SK-N-SH (cell line): ENCODE data around the gene OR7A10. TPM values are rescaled to one million over a fixed set of nuclear protein-coding genes. Genes with fewer than 3 reads are reported as not detected.

Experiments
- CTCF ChIA-PET: fragments of 300-600, 350-600 bp; formaldehyde crosslinking; extraction: SDS; loops from one replicate; lab custom pipeline; 2021; lab: Yijun Ruan, JAX
- POLR2A ChIA-PET: fragments of 350-600 bp; sonication (Branson Sonifier 250); formaldehyde crosslinking; extraction: SDS; loops from one replicate; lab custom pipeline; 2020; ENCODE audit warnings: antibody characterized with exemption, inconsistent platforms; lab: Yijun Ruan, JAX
- DNase-seq: peaks from one replicate; pipeline ENCODE4 v3.0.0; 2012
- H2AFZ ChIP-seq: fragments of 200-600 bp; sonication (generic); 2 replicates; pipeline ENCODE4 v1.8.1; 2016; ENCODE audit warnings: antibody characterized with exemption, mild to moderate bottlenecking, low read depth
- H3F3A ChIP-seq: fragments of 200-600 bp; sonication (generic); replicated peaks from 2 replicates; pipeline ENCODE3; 2016; ENCODE audit warnings: antibody characterized with exemption, mild to moderate bottlenecking; ENCODE audit not compliant: insufficient read depth
- H3K27ac ChIP-seq, 2 experiments: fragments of 200-500 bp in 1 of 2; fragments of 200-600 bp in 1 of 2; sonication (Bioruptor generic) in 1 of 2; sonication (generic), shearing (Covaris generic) in 1 of 2; 2 replicates each; pipeline versions ENCODE4 v1.5.1 to v1.6.1; 2014 to 2016; ENCODE audit warnings: low read depth in 2 of 2, inconsistent platforms in 1 of 2, low read length in 1 of 2, mild to moderate bottlenecking in 1 of 2, mixed read lengths in 1 of 2
- H3K27me3 ChIP-seq: fragments of 200-600 bp; sonication (generic), shearing (Covaris generic); 2 replicates; pipeline ENCODE4 v1.6.1; 2016; ENCODE audit warnings: mixed run types; ENCODE audit not compliant: insufficient read depth
- H3K36me3 ChIP-seq, 2 experiments: fragments of 200-500 bp in 1 of 2; fragments of 200-600 bp in 1 of 2; sonication (Bioruptor generic) in 1 of 2; sonication (generic) in 1 of 2; replicated peaks in 1 of 2; 2 replicates each; pipeline versions ENCODE3 to v1.5.1; 2014 to 2016; ENCODE audit warnings: low read length in 1 of 2, mild to moderate bottlenecking in 1 of 2; ENCODE audit not compliant: insufficient read depth in 2 of 2, control insufficient read depth in 1 of 2
- H3K4me1 ChIP-seq, 2 experiments: fragments of 200-500 bp in 1 of 2; fragments of 200-600 bp in 1 of 2; sonication (Bioruptor generic) in 1 of 2; sonication (generic), shearing (Covaris generic) in 1 of 2; 2 replicates each; pipeline versions ENCODE4 v1.5.1 to v1.6.1; 2014 to 2016; ENCODE audit warnings: low read depth in 1 of 2, low read length in 1 of 2, mixed run types in 1 of 2; ENCODE audit not compliant: insufficient read depth in 2 of 2, control insufficient read depth in 1 of 2
- H3K4me2 ChIP-seq: fragments of 200-600 bp; sonication (generic), shearing (Covaris generic); 2 replicates; pipeline ENCODE4 v1.6.1; 2017; ENCODE audit warnings: mixed run types
- H3K4me3 ChIP-seq, 2 experiments: fragments of 200-500 bp in 1 of 2; fragments of 200-600 bp in 1 of 2; sonication (Bioruptor generic) in 1 of 2; sonication (generic), shearing (Covaris generic) in 1 of 2; 2 replicates each; pipeline versions ENCODE4 v1.5.1 to v1.8.1; 2014 to 2016; ENCODE audit warnings: low read depth in 2 of 2, inconsistent platforms in 1 of 2, low read length in 1 of 2, mild to moderate bottlenecking in 1 of 2, mixed read lengths in 1 of 2, moderate library complexity in 1 of 2
- H3K79me2 ChIP-seq: fragments of 200-600 bp; sonication (generic); 2 replicates; pipeline ENCODE4 v1.8.1; 2017; ENCODE audit warnings: mild to moderate bottlenecking; ENCODE audit not compliant: insufficient read depth
- H3K9ac ChIP-seq: fragments of 200-600 bp; sonication (generic); 2 replicates; pipeline ENCODE4 v1.6.1; 2017; ENCODE audit warnings: mixed run types
- H3K9me2 ChIP-seq: fragments of 200-600 bp; sonication (generic); 2 replicates; pipeline ENCODE4 v1.6.1; 2017; ENCODE audit warnings: mixed run types
- H3K9me3 ChIP-seq: fragments of 200-600 bp; sonication (generic); 2 replicates; pipeline ENCODE4 v1.6.1; 2017; ENCODE audit warnings: mixed run types, mild to moderate bottlenecking, moderate library complexity
- H4K20me1 ChIP-seq: fragments of 200-600 bp; sonication (generic); 2 replicates; pipeline ENCODE4 v1.6.1; 2017; ENCODE audit warnings: mild to moderate bottlenecking, mixed run types; ENCODE audit not compliant: insufficient read depth
- CTCF ChIP-seq: fragments of 200-600 bp; sonication (generic); IDR thresholded peaks from 2 replicates; pipeline ENCODE4 v1.6.1; 2017; ENCODE audit warnings: antibody characterized with exemption, mild to moderate bottlenecking, moderate library complexity
- ELF1 ChIP-seq: IDR thresholded peaks from 2 replicates; pipeline ENCODE4 v1.4.0; 2012
- EP300 ChIP-seq, 2 experiments: IDR thresholded peaks; 2 replicates each; pipeline versions ENCODE4 v1.4.0 to v1.6.1; 2012; ENCODE audit warnings: borderline replicate concordance in 1 of 2, low read depth in 1 of 2, low read length in 1 of 2
- EZH2phosphoT487 ChIP-seq: fragments of 200-600 bp; sonication (generic); IDR thresholded peaks from 2 replicates; pipeline ENCODE4 v1.6.1; 2017; ENCODE audit warnings: low read depth, mixed run types, mild to moderate bottlenecking, antibody characterized with exemption, moderate library complexity, borderline replicate concordance
- FOXJ3 ChIP-seq: sonication (generic); formaldehyde crosslinking; IDR thresholded peaks from 2 replicates; pipeline ENCODE4 v1.5.1; 2020; ENCODE audit warnings: mild to moderate bottlenecking, missing genetic modification reagents
- IRF3 ChIP-seq: fragments of 150-350 bp; IDR thresholded peaks from 2 replicates; pipeline ENCODE4 v1.6.1; 2016; ENCODE audit warnings: mild to moderate bottlenecking, low read depth, low read length
- MXI1 ChIP-seq: IDR thresholded peaks from 2 replicates; pipeline ENCODE4 v1.6.1; 2012; ENCODE audit warnings: mild to moderate bottlenecking, low read depth, low read length, improper control_type of control experiment
- NFIC ChIP-seq: IDR thresholded peaks from 2 replicates; pipeline ENCODE4 v1.4.0; 2012; ENCODE audit warnings: borderline replicate concordance
- POLR2AphosphoS5 ChIP-seq: IDR thresholded peaks from 2 replicates; pipeline ENCODE4 v1.6.1; 2012; ENCODE audit warnings: low read depth, low read length
- RAD21 ChIP-seq: IDR thresholded peaks from 2 replicates; pipeline ENCODE4 v1.6.1; 2012; ENCODE audit warnings: mild to moderate bottlenecking, low read length
- RCOR1 ChIP-seq: fragments of 150-350 bp; IDR thresholded peaks from 2 replicates; pipeline ENCODE4 v1.6.1; 2017; ENCODE audit warnings: antibody characterized with exemption, low read length
- RXRA ChIP-seq: IDR thresholded peaks from 2 replicates; pipeline ENCODE4 v1.4.0; 2012; ENCODE audit warnings: low read depth, mild to moderate bottlenecking, borderline replicate concordance
- USF1 ChIP-seq: IDR thresholded peaks from 2 replicates; pipeline ENCODE4 v1.4.0; 2012; ENCODE audit warnings: low read depth, borderline replicate concordance
- WGBS: methylation state at CpG from one replicate; pipeline ENCODE4 v1.1.6; 2017; ENCODE audit warnings: low lambda C conversion rate; 5-methylcytosine and 5-hydroxymethylcytosine counted together
- polyA plus RNA-seq, 3 experiments: library from polyadenylated mRNA; depleted of rRNA; stranded (reverse); fragments of >200 nt; gene quantifications; 2 replicates each; pipeline ENCODE4 v1.2.3, GENCODE V29; 2012
- TF ChIP-seq, protein P1 (sequence below): IDR thresholded peaks from 2 replicates; pipeline ENCODE4 v1.4.0; 2012; ENCODE audit warnings: low read depth, borderline replicate concordance

The OR7A10 gene
- polyA plus RNA-seq, 1 of the 3 experiments (the other 2 are of a cell fraction) = not detected

- H4K20me1 ChIP-seq = no peaks in the 10 kb centered on the region
- ChIA-PET CTCF (no interaction called here), POLR2A (no interaction called here)
- no peaks in the 10 kb centered on the region for H3K79me2 ChIP-seq
- H3K4me2 ChIP-seq = no peak overlapping the region
- H2AFZ ChIP-seq = no peak overlapping the region
- H3F3A ChIP-seq = no peaks in the 10 kb centered on the region
- H3K27ac ChIP-seq = no peak overlapping the region
- DNase-seq = peak; percentile 3
- no peaks in the 10 kb centered on the region for H3K9me2 ChIP-seq
- TF ChIP-seq POLR2AphosphoS5 (no peak), CTCF (peak; percentile 70), IRF3 (no peak), RAD21 (peak; percentile 50), RCOR1 (no peak)
- no peaks in the 10 kb centered on the region for H3K4me1 ChIP-seq
- no peaks in the 10 kb centered on the region for H3K36me3 ChIP-seq
- H3K27me3 ChIP-seq = 0 out of 2 replicates have a peak, but pooled peaks cover 7% of the 10 kb centered on the region
- H3K9me3 ChIP-seq = no peaks in the 10 kb centered on the region
- 2% methylated on average over 4 of the region's 4 CpGs for whole genome bisulfite sequencing
- no peak overlapping the region for H3K4me3 ChIP-seq
- H3K9ac ChIP-seq = no peak overlapping the region
These were observed 23.0 kb upstream of the OR7A10 start for GRCh38 chr19:14871619-14872230.

- Histone ChIP-seq H3K4me1 (no peaks in the 10 kb centered on the region), H3K4me2 (no peak overlapping the region), H4K20me1 (no peaks in the 10 kb centered on the region), H3K4me3 (no peak overlapping the region), H3K9me3 (no peaks in the 10 kb centered on the region), H3F3A (no peaks in the 10 kb centered on the region), H3K79me2 (no peaks in the 10 kb centered on the region), H3K27ac (no peak overlapping the region), H3K9ac (no peak overlapping the region), H3K27me3 (peaks cover 7% of the 10 kb centered on the region; the same call in 1 of the 2 replicates), H2AFZ (no peak overlapping the region), H3K9me2 (no peaks in the 10 kb centered on the region), H3K36me3 (no peaks in the 10 kb centered on the region)
- WGBS = 10% methylated on average over 5 of the region's 5 CpGs
- ChIA-PET CTCF (no interaction called here), POLR2A (no interaction called here)
- TF ChIP-seq NFIC (no peak), POLR2AphosphoS5 (no peak), USF1 (no peak), EP300 (IDR thresholded peaks at IDR 0.05; ENCODE audit: borderline replicate concordance in 1 of 2, low read depth in 1 of 2, low read length in 1 of 2) (no peak), FOXJ3 (CRISPR knock-in tag) (no peak), IRF3 (no peak), ELF1 (no peak), EZH2phosphoT487 (no peak), RXRA (no peak), MXI1 (no peak)
- TF ChIP-seq, protein P1, sequence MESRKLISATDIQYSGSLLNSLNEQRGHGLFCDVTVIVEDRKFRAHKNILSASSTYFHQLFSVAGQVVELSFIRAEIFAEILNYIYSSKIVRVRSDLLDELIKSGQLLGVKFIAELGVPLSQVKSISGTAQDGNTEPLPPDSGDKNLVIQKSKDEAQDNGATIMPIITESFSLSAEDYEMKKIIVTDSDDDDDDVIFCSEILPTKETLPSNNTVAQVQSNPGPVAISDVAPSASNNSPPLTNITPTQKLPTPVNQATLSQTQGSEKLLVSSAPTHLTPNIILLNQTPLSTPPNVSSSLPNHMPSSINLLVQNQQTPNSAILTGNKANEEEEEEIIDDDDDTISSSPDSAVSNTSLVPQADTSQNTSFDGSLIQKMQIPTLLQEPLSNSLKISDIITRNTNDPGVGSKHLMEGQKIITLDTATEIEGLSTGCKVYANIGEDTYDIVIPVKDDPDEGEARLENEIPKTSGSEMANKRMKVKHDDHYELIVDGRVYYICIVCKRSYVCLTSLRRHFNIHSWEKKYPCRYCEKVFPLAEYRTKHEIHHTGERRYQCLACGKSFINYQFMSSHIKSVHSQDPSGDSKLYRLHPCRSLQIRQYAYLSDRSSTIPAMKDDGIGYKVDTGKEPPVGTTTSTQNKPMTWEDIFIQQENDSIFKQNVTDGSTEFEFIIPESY = no peak
- no peak for DNase-seq
These were observed 19.8 kb upstream of the OR7A10 start for GRCh38 chr19:14868497-14868896.
